HG03342 (cell line): ENCODE measurements around the gene MAP4K4.
"Not testable (repeated sequence)": the region's sequence is repeated elsewhere in the genome, so short reads cannot be mapped to it uniquely, and the experiment has no call there.

Source experiments
- ATAC-seq: cut with Tn5 transposase; IDR thresholded peaks from one replicate; pipeline ENCODE4 v1.9.1; 2021; ENCODE audit warnings: mild to moderate bottlenecking, moderate library complexity; ENCODE audit not compliant: unreplicated experiment

The MAP4K4 gene

DNA sequence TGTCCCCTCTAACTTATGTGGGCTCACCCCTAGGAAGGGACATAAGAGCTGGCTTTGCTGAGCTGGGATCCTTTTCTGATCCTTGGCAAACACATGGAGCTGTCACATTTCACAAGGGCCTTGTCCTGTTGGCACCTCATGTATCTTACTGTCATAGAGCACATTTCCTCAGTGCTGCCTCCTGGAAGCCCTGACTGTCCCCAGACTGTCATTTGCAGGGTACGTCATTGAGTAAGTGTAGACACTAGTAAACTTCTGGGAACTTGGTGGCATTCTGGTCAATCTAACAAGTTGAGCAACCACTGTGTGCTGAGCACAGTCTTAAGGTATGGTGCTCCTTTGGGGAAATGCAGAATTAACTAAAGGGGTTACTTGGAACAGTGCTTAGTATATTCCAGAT, 199.8 kb downstream of the MAP4K4 start:
- ATAC-seq: no peak

DNA sequence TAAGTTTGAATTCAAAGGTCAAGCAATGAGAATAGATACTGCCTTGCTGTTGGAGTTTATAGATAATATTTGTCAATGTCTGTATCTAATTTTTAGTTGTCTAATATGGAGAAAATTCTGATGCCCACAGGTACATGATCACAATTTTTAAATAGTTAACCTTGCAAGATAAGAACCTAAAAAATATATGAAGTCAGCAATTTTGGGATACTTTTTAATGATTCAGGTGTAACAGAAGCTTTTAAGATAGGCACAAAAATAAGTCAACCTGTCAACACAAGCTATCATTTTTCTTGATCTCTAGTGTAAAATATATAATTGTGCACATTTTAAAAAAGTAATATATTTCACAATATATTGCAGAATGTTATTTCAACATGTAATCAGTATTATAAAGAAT, 201.8 kb downstream of the MAP4K4 start:
- ATAC-seq: no peak

DNA sequence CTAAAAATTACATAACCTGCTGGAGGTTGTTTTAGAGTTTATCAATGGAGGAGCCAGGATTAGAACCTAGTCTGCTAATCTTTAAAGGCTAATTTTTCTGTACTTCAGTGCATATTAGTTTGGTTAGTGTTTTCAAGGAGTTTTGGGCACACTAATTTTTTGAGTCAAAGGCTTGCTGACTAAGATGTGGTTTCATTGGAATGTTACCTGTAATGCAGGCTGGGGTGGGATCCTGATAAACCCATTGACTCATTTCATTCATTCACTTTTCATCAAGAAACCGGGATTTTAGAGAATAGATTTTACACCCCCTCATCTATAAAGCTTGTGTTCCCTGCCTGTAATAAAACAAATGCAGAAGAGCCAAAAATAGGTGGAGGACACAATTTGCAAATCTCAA, 202.4 kb downstream of the MAP4K4 start:
- ATAC-seq: no peak

DNA sequence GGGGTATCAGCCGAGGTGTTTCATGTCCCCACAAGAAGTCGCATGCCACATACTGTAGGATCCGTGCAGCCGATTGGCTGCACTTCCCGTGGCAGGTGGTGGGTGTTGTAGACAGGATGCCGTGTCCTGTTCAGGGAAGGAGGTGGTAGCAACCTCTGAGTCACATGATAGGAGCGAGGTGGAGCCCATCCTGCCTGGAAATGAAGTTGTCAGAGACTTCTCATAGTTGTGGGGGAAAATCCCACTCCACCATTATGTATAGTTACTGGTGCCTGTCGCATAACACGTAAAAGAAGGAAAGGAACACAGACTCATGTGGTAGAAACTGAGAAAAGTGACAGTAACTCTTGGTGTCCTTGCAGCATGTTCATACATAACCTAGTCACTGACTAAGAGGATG, 202.9 kb downstream of the MAP4K4 start:
- peak; percentile 56 for ATAC-seq

DNA sequence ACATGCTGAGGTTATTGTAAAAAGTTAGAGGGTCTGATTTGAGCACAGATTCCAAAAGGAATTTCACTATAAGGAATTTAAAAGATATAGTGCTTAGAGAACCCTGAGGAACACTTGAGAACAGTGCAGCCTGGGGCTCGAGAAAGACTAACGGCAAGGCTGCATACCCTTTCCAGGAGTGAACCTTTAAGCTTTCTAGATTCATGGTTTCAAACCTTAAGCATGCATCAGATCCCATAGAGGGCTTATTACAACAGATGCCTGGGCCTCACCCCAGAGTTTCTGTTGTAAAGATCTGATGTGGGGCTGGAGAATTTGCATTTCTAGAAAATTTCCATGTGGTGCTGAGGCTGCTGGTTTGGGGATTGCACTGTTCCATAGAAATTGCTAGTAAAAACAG, 203.7 kb downstream of the MAP4K4 start:
- no peak for ATAC-seq

DNA sequence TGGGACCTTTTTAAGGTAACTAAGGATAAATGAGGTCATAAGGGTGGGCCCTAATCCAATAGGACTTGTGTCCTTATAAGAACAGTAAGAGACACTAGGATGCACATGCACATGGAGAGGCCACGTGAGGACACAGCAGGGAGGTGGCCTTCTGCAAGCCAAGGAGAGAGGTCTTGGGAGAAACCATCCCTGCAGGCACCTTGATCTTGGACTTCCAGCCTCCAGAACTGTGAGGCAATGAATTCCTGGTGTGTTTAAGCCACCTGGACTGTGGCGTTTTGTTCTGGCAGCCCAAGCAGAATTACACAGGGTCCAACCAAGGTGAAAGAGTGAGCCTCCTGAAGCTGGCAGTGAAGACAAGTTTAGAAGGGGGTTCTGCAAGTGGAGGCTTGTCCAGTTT, 204.7 kb downstream of the MAP4K4 start:
- ATAC-seq: no peak

DNA sequence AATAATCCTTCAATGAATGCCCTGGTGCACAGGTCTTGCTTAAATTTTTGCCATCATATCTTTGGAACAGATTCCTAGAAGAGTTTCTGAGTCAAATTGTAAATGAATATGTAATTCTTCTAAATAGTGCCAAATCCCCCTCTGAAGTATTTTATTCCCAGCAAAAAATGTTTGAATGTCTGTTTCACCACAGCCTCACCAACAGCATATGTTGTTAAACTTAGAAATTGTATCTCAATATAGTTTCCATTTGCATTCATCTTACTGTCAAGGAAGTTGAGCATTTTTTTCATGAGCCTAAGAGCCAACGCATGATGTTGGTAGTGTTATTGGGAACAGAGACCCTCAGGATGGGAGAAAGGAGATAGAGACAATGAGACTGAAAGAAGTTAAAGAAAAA, 207.4 kb downstream of the MAP4K4 start:
- no peak for ATAC-seq

DNA sequence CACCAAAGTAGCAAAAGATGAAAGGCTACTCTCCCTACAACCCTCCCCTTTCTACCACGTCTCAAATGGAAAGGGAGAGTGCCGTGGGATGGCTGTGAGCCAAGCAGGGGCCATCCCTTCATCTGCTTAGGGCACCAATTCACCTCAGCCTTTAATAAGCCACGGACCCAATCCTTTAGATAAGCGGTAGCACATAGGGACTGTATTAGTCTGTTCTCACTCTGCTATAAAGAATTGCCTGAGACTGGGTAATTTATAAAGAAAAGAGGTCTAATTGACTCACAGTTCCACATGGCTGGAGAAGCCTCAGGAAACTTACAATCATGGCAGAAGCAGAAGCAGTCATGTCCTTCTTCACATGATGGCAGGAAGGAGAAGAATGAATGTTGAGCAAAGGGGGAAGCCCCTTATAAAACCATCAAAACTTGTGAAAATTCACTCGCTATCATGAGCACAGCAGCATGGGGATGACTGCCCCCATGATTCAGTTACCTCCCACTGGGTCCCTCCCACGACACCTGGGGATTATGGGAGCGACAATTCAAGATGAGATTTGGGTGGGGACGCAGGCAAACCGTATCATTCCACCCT, 208.3 kb downstream of the MAP4K4 start:
- no peak for ATAC-seq

DNA sequence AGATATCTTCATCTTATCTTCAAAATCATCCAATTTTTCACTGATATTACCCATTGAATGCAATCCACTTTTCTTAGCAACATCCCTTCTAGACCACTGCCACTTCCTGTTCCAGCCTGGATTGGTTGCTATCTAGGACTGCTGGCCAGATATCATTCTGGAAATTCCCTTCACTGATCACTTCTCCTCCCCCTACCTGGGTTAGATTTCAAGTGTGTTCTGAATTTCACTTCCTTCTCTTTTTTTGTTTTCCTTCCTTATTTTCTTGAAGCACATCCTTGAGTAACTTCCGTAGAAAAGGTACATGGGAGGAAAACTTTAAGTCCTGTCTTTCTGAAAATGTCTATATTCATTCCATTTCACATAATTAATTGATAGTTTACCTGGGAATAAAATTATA, 212.3 kb downstream of the MAP4K4 start:
- ATAC-seq: no peak

DNA sequence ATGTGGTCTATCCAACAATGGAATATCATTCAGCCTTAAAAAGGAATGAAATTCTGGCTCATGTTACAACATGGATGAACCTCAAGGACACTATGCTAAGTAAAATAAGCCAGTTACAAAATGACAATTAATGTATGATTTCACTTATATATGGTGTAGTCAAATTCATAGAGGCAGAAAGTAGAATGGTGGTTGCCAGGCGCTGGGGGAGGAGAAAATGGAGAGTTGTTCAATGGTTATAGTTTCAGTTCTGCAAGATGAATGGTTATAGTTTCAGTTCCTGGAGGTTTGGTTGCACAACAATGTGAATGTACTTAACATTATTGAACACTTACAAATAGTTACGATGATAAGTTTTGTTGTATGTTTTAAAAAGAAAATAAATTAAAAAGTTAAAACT, 215.0 kb downstream of the MAP4K4 start:
- peak; percentile 96 for ATAC-seq

DNA sequence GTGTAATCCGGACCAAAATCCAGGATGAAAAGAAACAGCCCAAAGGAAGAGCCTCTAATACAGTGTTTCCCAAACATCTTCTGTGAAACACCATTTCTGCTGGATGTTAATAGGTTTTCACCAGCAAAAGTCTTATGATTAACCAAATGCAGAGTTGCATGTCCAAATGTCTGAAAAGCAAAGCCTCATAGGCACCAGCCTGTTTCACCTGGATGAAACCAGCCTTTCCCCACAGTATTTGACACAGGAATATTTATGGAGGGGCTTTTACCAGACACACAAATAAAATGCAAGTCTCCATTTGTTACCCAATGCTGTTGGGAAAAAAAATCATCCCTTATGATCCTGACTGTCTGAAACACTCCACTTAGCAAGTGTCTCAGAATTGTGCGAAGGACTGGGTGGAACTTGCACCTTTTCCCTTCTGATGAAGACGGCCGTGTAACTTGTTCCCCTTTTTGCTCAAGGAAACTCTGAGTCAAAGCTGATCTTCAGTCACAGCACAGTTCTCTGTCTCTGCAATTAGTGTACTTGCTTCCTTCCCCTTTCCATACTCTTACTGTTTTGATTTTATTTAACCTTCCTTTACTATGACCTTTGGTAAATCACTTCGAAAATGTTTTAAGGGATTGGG, 223.9 kb downstream of the MAP4K4 start:
- no peak for ATAC-seq

DNA sequence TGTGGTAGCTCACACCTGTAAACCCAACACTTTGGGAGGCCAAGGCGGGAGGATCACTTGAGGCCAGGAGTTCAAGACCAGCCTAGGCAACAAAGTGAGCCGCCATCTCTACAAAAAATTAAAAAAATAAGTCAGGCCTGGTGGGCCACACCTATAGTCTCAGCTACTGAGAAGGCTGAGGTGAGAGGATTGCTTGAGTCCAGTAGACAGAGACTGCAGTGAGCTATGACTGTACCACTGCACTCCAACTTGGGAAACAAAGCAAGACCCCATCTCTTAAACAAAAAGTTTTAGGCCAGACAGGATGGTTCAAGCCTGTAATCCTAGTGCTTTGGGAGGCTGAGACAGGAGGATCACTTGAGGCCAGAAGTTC, 224.4 kb downstream of the MAP4K4 start:
- ATAC-seq: no peak

DNA sequence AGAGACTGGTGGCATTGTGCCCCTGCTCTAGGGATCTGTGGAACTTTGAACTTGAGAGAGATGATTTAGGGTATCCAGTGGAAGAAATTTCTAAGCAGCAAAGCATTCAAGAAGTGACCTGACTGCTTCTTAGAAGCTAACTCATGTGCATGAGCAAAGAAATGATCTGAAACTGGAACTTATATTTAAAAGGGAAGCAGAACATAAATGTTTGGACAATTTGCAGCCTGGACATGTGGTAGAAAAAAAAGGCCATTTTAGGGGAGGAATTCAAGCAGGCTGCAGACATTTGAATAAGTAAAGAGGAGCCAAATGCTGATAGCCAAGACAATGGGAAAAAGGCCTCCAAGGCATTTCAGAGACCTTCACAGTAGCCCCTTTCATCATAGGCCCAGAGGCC, 226.8 kb downstream of the MAP4K4 start:
- not testable (repeated sequence) for ATAC-seq

DNA sequence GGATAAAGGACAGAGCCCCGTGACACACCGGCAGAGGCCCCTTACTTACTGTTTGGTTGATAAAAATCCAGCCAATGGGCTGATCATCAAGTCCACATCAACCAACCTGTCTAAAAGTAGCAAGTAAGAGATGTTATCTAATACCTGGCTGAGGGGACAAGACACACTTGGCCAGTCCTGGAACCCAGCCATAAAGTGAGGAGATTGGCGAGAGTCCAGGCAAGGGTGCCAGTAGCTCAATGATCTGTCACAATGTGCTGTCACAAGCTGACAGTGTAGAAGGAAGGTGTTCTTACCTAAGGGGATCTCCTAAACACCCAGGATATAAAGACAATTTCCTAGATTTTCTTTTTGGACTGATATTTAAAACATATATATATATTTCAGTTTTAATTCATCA, 232.5 kb downstream of the MAP4K4 start:
- no peak for ATAC-seq

DNA sequence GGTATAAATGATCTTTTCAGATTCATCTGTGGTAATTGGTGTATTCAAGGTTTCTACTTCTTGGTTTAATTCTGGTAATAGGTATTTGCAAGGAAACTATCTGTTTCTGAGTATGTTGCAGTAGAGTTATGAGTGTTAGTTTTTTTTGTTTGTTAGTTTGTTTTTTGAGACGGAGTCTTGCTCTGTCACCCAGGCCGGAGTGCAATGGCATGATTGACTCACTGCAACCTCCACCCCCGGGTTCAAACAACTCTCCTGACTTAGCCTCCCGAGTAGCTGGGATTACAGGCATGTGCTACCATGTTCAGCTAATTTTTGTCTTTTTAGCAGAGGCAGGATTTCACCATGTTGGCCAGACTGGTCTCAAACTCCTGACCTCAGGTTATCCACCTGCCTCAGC, 233.3 kb downstream of the MAP4K4 start:
- no peak for ATAC-seq

DNA sequence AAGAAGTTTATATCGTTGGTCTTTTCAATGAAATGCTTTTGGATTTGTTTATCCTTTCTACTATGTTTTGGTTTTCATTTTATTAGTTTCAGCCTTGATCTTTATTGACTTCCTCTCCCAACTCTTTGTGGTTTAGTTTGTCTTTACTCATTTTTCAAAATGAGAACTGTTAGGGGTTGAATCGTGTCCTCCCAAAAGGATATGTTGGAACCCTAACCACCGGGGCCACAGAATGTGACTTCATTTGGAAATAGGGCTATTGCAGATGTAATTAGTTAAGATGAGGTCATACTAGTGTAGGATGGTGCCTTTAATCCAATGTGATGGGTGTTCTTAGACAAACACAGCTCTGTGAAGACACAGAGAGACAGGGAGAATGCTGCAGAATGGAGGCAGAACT, 233.9 kb downstream of the MAP4K4 start:
- ATAC-seq: no peak

DNA sequence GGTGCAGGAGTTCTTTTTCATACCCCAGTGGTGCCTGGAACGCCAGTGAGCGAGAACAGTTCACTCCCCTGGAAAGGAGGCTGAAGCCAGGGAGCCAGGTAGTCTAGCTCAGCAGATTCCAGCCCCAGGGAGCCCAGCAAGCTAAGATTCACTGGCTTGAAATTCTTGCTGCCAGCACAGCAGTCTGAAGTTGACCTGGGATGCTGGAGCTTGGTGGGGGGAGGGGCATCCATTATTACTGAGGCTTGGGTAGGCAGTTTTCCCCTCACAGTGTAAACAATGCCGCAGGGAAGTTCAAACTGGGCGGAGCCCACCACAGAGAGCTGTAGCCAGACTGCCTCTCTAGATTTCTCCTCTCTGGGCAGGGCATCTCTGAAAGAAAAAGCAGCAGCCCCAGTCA, 238.3 kb downstream of the MAP4K4 start:
- not testable (repeated sequence) for ATAC-seq

DNA sequence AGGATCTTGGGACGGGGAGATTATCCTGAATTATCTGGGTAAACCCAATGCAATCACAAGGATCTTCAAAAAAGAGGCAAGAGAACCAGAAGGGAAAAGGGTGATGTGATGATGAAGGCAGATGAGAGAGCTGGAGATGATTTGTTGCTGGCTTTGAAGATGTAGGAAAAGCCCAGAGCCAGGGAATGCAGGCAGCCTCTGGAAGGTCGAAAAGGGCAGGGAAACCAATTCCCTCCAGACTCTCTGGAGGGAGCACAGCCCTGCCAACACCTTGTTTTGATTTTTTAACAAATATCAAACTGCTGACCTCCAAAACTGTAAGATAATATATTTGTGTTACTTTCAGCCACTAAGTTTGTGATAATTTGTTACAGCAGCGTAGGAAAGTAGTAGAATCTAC, 245.3 kb downstream of the MAP4K4 start:
- no peak for ATAC-seq
